ENCODE measurements around the gene MPP3.

MPP3 gene

DNA sequence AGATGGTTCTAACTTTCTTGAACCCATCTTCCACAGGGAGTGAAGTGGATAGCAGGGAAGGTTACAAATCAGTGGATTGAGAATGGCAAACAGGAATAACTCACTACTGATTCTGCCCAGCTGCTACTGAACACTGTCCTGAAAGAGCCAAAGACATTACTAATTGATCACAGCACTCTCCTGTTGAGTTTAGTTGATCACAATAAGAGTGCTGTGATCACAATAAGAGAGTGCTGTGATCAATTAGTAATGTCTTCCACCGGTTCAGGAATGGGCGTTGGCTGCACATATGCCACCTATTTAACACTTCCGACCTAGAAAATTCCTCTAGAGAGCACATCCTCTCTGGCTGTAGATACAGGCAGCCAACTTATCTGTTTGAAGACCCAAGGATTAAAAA is 41.4 kb downstream of the MPP3 start:
- H3K36me3 ChIP-seq = no peaks in the 10 kb centered on the region
- no peaks in the 10 kb centered on the region for H3K27me3 ChIP-seq
- no peak for TF ChIP-seq Cebpa-rat (IDR thresholded peaks at IDR 0.05)
- no peak overlapping the region for H3K9ac ChIP-seq
- no peak overlapping the region for H3K4me2 ChIP-seq
- H4K20me1 ChIP-seq = no peaks in the 10 kb centered on the region
- peaks cover 0 to 4% (median 0%) of the 10 kb centered on the region in 10 experiments; a peak in 1 of 20 replicates for H3K4me1 ChIP-seq
- peaks cover 0 to 11% (median 0%) of the 10 kb centered on the region in 11 experiments; a peak in 5 of 22 replicates for H3K9me3 ChIP-seq (replicated peaks in 1 of 11)
- H3K4me3 ChIP-seq = no peak overlapping the region
- no peak overlapping the region for H3K27ac ChIP-seq

DNA sequence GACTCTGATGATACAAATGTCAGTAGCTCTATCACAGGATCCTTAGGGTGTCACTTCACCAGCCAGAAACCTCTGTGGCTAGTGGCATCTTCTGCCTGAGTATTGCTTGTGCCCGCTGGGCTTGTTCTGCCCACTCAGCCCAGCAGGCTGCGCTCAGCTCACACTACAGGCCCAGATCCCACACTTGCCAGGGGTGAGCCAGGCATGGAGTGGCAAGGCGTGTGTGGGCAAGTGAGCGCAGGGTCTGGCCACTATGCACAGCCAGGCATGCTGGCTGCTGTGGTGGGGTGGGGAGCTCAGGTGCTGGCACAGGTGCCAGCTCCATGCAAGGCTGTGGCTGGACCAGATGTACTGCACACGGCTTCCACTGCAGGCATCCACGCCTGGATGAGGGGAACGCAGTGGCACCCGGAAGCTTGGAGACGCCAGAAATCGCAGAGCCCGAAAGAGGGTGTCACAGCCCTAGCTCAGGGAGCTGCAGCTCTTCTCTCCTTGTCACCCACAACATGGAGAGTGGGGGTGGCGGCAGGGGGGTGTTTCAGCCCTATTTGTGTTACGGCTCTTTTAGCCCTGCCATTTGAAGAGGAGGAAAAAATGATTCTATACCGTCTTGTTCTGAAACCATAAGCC is 42.5 kb downstream of the MPP3 start:
- no peaks in the 10 kb centered on the region for H4K20me1 ChIP-seq
- H3K4me1 ChIP-seq = peaks cover 0 to 6% (median 0%) of the 10 kb centered on the region in 10 experiments; a peak in 2 of 20 replicates
- H3K9me3 ChIP-seq (replicated peaks in 1 of 11) = peaks cover 0 to 11% (median 0%) of the 10 kb centered on the region in 11 experiments; a peak in 5 of 22 replicates
- no peak overlapping the region for H3K27ac ChIP-seq
- no peaks in the 10 kb centered on the region for H3K27me3 ChIP-seq
- no peak overlapping the region for H3K4me3 ChIP-seq
- H3K4me2 ChIP-seq = no peak overlapping the region
- no peak overlapping the region for H3K9ac ChIP-seq
- TF ChIP-seq Cebpa-rat (IDR thresholded peaks at IDR 0.05) = no peak
- no peaks in the 10 kb centered on the region for H3K36me3 ChIP-seq

DNA sequence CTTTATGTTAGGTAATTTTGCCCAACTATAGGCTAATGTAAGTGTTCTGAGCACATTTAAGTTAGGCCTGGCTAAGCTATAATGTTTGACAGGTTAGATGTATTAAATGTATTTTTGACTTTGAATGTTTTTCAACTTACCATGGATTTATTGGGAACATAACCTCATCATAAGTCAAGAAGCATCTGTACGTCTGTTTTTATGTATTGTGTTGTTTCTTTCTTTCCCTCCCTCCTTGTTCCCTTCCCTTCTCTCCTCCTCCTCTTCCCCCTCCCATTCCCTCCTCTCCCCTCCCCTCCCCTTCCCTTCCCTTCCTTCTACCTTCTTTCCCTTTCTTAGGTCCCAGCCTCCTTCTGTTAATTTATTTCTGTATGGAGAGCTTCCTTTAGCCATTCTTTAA is 43.5 kb downstream of the MPP3 start:
- Histone ChIP-seq H3K9me3 (replicated peaks in 1 of 11) (peaks cover 0 to 11% (median 0%) of the 10 kb centered on the region in 11 experiments; a peak in 5 of 22 replicates), H3K4me2 (no peak overlapping the region), H3K9ac (no peak overlapping the region), H3K27me3 (no peaks in the 10 kb centered on the region), H4K20me1 (no peaks in the 10 kb centered on the region), H3K4me1 (peaks cover 0 to 11% (median 2%) of the 10 kb centered on the region in 10 experiments; a peak in 8 of 20 replicates), H3K36me3 (no peaks in the 10 kb centered on the region), H3K4me3 (no peak overlapping the region), H3K27ac (no peak overlapping the region)
- TF ChIP-seq Cebpa-rat (IDR thresholded peaks at IDR 0.05) = no peak

DNA sequence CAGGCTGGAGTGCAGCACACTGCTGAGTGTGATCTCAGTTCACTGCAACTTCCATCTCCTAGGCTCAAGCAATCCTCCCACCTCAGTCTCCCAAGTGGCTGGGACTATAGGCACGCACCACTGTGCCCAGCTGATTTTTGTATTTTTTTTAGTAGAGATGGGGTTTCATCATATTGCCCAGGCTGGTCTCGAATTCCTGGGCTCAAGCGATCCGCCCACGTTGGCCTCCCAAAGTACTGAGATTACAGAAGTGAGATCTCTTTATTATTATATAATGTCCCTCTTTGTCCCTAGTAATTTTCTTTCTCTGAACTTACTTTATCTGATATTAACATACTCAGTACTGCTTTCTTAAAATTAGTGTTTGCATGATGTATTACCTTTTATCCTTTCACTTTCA is 44.4 kb downstream of the MPP3 start:
- no peaks in the 10 kb centered on the region for H3K36me3 ChIP-seq
- H3K4me1 ChIP-seq = peaks cover 0 to 21% (median 6%) of the 10 kb centered on the region in 10 experiments; a peak in 10 of 20 replicates
- no peak overlapping the region for H3K4me2 ChIP-seq
- no peak for TF ChIP-seq Cebpa-rat (IDR thresholded peaks at IDR 0.05)
- no peak overlapping the region for H3K27ac ChIP-seq
- H3K4me3 ChIP-seq = no peak overlapping the region
- no peak overlapping the region for H3K9ac ChIP-seq
- no peaks in the 10 kb centered on the region for H3K27me3 ChIP-seq
- H3K9me3 ChIP-seq (replicated peaks in 1 of 11) = peaks cover 0 to 11% (median 0%) of the 10 kb centered on the region in 11 experiments; a peak in 5 of 22 replicates
- no peaks in the 10 kb centered on the region for H4K20me1 ChIP-seq

DNA sequence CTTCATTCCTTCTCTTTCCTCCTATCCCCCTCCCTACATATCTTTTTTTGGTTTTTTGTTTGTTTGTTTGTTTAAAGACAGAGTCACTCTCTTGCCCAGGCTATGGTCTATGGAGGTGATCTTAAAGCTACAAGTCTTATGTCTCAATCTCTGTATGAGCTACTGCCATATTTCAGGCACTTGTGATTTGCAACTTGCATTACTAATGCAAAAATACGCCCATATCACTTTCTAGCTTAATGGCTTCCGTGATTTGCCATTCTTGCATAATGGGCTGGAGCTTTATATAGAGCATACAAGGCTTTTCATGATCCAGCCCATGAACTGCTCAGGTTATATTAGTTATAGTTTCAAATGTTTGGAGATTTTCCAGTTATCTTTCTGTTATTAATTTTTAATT is 45.2 kb downstream of the MPP3 start:
- H3K9me3 ChIP-seq (replicated peaks in 1 of 11) = peaks cover 0 to 7% (median 0%) of the 10 kb centered on the region in 11 experiments; a peak in 5 of 22 replicates
- 0 out of 22 replicates have a peak, but pooled peaks cover 0 to 3% (median 0%) of the 10 kb centered on the region in 11 experiments for H3K27me3 ChIP-seq
- H3K4me3 ChIP-seq = no peak overlapping the region
- TF ChIP-seq Cebpa-rat (IDR thresholded peaks at IDR 0.05) = no peak
- no peaks in the 10 kb centered on the region for H4K20me1 ChIP-seq
- no peak overlapping the region for H3K9ac ChIP-seq
- H3K4me1 ChIP-seq = peaks cover 0 to 29% (median 13%) of the 10 kb centered on the region in 10 experiments; a peak in 14 of 20 replicates
- H3K27ac ChIP-seq = no peak overlapping the region
- no peak overlapping the region for H3K4me2 ChIP-seq
- no peaks in the 10 kb centered on the region for H3K36me3 ChIP-seq

DNA sequence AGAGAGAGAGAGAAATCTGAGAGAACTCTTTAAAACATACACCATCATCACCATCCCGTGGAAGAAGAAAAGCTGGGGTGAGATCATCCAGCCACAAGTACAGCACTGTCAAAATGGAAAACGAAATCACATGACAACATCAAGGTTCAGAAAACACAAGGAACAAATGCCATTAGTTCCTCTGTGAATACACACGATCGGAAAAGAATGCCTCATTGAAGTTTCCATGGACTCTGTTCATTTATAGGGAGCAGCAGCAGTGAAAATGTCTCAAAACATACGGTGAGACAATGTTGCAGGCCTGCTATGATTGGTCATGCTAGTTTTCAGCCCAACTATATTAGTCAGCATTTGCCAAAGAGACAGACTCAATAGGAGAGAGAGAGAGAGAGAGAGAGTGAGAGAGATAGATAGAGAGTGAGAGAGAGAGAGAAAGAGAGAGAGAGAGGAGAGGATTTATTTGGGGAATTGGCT is 48.3 kb downstream of the MPP3 start:
- no peak overlapping the region for H3K27ac ChIP-seq
- no peaks in the 10 kb centered on the region for H4K20me1 ChIP-seq
- H3K36me3 ChIP-seq = no peaks in the 10 kb centered on the region
- H3K9ac ChIP-seq = no peak overlapping the region
- peaks cover 0 to 19% (median 3%) of the 10 kb centered on the region in 11 experiments; a peak in 10 of 22 replicates for H3K27me3 ChIP-seq
- no peak for TF ChIP-seq Cebpa-rat (IDR thresholded peaks at IDR 0.05)
- peaks cover 2 to 60% (median 36%) of the 10 kb centered on the region in 10 experiments for H3K4me1 ChIP-seq
- H3K9me3 ChIP-seq (replicated peaks in 1 of 11) = peaks cover 0 to 5% (median 0%) of the 10 kb centered on the region in 11 experiments; a peak in 2 of 22 replicates
- no peak overlapping the region for H3K4me3 ChIP-seq
- peak overlapping the region in 4 of 11 experiments; percentile 90 to 98 (median 92); a peak in 7 of 22 replicates for H3K4me2 ChIP-seq

DNA sequence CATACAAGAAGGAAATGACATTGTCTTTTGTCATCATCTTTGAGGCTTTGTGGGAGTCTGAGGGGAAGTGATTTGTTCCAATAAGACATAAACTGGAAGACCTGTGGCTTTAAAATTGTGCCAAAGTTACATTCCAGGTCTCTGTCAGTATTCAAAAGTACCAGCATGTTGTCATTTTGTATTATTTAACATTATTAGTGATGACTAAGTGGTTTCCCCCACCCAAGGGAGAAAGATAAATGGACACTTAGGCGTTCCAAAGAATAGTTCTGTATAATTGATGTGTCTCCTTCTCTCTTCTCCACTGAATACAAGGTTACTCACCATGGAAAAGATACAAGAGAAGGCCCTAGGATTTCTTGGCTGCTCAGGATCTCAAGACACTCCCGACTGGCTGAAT is 48.9 kb downstream of the MPP3 start:
- peaks cover 8 to 65% (median 42%) of the 10 kb centered on the region in 10 experiments for H3K4me1 ChIP-seq
- no peak overlapping the region for H3K9ac ChIP-seq
- no peaks in the 10 kb centered on the region for H3K36me3 ChIP-seq
- TF ChIP-seq Cebpa-rat (IDR thresholded peaks at IDR 0.05) = no peak
- H3K27me3 ChIP-seq = peaks cover 0 to 25% (median 5%) of the 10 kb centered on the region in 11 experiments; a peak in 11 of 22 replicates
- H3K4me2 ChIP-seq = peak overlapping the region in 6 of 11 experiments; percentile 55 to 98 (median 92); a peak in 10 of 22 replicates
- no peaks in the 10 kb centered on the region for H4K20me1 ChIP-seq
- no peak overlapping the region for H3K4me3 ChIP-seq
- no peaks in the 10 kb centered on the region for H3K9me3 ChIP-seq (replicated peaks in 1 of 11)
- H3K27ac ChIP-seq = no peak overlapping the region

DNA sequence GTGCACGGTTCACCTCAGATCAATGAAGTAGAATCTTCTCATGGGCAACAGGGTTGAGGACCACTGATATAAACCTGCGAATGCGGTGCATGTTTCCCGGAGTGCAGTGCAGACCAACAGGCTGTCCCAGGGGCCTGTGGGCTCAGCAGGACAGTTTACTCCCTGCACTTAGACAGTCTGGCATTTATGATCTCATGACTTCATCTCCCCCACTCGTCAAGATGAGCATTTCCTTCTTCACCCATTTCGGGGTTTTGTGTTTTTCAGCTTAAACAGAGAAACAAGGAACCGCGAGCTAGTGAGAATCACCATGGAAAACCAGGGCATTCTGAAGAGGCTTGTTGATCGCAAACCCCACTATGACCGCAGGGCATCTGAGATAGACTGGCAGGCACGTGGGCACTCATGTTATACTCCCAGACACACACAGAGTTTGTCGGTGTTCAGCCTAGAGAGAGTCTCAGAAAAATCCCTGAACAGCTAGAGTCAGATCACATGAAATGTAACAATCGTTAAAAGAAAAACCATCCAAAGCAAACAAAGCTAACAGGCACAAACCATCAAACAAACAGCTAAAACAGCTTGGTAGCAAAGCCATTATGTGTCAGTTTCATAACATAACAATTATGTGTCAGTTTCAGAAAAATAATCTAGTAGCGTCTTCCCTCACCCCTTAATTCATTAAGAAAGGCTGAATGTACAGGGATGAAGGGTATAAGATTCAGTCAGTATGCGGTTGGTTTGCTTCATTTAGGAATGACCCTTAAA is 49.8 kb downstream of the MPP3 start:
- TF ChIP-seq Cebpa-rat (IDR thresholded peaks at IDR 0.05) = no peak
- H3K36me3 ChIP-seq = no peaks in the 10 kb centered on the region
- H3K9me3 ChIP-seq (replicated peaks in 1 of 11) = no peaks in the 10 kb centered on the region
- peak overlapping the region in 1 of 11 experiments; percentile 15; a peak in 1 of 22 replicates for H3K9ac ChIP-seq
- no peaks in the 10 kb centered on the region for H4K20me1 ChIP-seq
- peak overlapping the region in 4 of 11 experiments; percentile 8 to 40 (median 20); a peak in 5 of 22 replicates for H3K27ac ChIP-seq
- H3K4me3 ChIP-seq = no peak overlapping the region
- peaks cover 8 to 68% (median 44%) of the 10 kb centered on the region in 10 experiments for H3K4me1 ChIP-seq
- H3K4me2 ChIP-seq = peak overlapping the region in 8 of 11 experiments; percentile 2 to 98 (median 90); a peak in 14 of 22 replicates
- peaks cover 0 to 26% (median 5%) of the 10 kb centered on the region in 11 experiments; a peak in 11 of 22 replicates for H3K27me3 ChIP-seq

DNA sequence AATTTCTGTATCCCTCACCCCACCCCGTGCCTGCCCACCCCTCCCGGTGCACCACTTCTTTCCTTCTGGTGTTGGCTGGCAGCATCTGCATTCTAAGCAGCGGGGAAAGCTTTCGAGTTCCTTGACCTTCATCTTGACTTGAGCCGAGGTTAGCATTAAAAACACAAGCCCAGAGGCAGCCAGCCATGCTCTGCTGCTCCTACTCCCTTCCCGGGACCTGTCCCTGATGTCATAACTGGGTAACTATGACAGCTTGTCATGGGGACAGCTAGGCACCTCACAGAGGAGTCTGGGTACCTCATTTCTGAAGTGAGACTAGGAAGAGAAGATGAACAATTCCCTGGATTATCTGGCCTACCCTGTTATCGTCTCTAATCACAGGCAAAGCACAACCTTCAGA is 52.8 kb downstream of the MPP3 start, which contains the start of gene CFAP97D1:
Gene CFAP97D1, plus strand, starts transcription at position 301 of the 400 bp plus-strand sequence. Its CDS starts 28 bp downstream, at position 329.
- Histone ChIP-seq H3K36me3 (peaks cover 0 to 25% (median 19%) of the 10 kb centered on the region in 11 experiments; a peak in 15 of 22 replicates), H3K27me3 (peaks cover 0 to 26% (median 5%) of the 10 kb centered on the region in 11 experiments; a peak in 11 of 22 replicates), H3K4me1 (peaks cover 8 to 92% (median 73%) of the 10 kb centered on the region in 10 experiments), H3K9me3 (replicated peaks in 1 of 11) (no peaks in the 10 kb centered on the region), H3K27ac (peak within 1 kb of the TSS in 10 of 11 experiments; percentile 75 to 99 (median 92); a peak in 19 of 22 replicates), H3K4me3 (peak within 1 kb of the TSS; percentile 76 to 93 (median 86)), H3K4me2 (peak within 1 kb of the TSS; percentile 89 to 99 (median 95)), H4K20me1 (peaks cover 0 to 5% (median 0%) of the 10 kb centered on the region in 11 experiments; a peak in 2 of 22 replicates), H3K9ac (peak within 1 kb of the TSS; percentile 85 to 100 (median 90))
- TF ChIP-seq Cebpa-rat (IDR thresholded peaks at IDR 0.05) = no peak
